Endothelial cell of umbilical vein (primary cell): Measurements from ENCODE around the gene DVL1.

Experiments
- CTCF ChIP-seq, 2 donors: IDR thresholded peaks; 1 replicate in 1 of 2; 2 replicates in 1 of 2; pipeline ENCODE4 v1.5.1; 2011; ENCODE audit warnings: low read length in 2 of 2, mild to moderate bottlenecking in 2 of 2, moderate library complexity in 2 of 2, control low read depth in 1 of 2, inconsistent platforms in 1 of 2, low read depth in 1 of 2; ENCODE audit not compliant: insufficient read depth in 1 of 2; ENCODE audit errors: extremely low read depth in 1 of 2
- EZH2 ChIP-seq: IDR thresholded peaks from 2 replicates; pipeline ENCODE4 v1.6.1; 2012; ENCODE audit warnings: borderline replicate concordance, low read depth, mild to moderate bottlenecking, moderate library complexity, low read length, inconsistent platforms; ENCODE audit not compliant: severe bottlenecking
- FOS ChIP-seq: IDR thresholded peaks from 2 replicates; pipeline ENCODE4 v1.6.1; 2011; ENCODE audit warnings: mild to moderate bottlenecking, low read length, moderate library complexity, borderline replicate concordance; ENCODE audit not compliant: insufficient read depth
- GATA2 ChIP-seq: IDR thresholded peaks from 2 replicates; pipeline ENCODE4 v1.7.0; 2011; ENCODE audit warnings: low read depth, mild to moderate bottlenecking, moderate library complexity, mixed read lengths, low read length; ENCODE audit not compliant: insufficient read length, insufficient read depth
- JUN ChIP-seq: IDR thresholded peaks from 2 replicates; pipeline ENCODE4 v1.6.1; 2011; ENCODE audit warnings: borderline replicate concordance, low read depth; ENCODE audit not compliant: insufficient read length, insufficient read depth
- MAX ChIP-seq: IDR thresholded peaks from 2 replicates; pipeline ENCODE4 v1.6.1; 2011; ENCODE audit not compliant: insufficient read depth, insufficient read length
- POLR2A ChIP-seq: IDR thresholded peaks from 2 replicates; pipeline ENCODE4 v1.6.1; 2012; ENCODE audit warnings: low read depth, mild to moderate bottlenecking, control low read depth, low read length
- POLR2AphosphoS5 ChIP-seq: IDR thresholded peaks from 2 replicates; pipeline ENCODE4 v1.6.1; 2012; ENCODE audit warnings: low read depth, mild to moderate bottlenecking, control low read depth, low read length, moderate library complexity; ENCODE audit not compliant: insufficient read depth

DNA sequence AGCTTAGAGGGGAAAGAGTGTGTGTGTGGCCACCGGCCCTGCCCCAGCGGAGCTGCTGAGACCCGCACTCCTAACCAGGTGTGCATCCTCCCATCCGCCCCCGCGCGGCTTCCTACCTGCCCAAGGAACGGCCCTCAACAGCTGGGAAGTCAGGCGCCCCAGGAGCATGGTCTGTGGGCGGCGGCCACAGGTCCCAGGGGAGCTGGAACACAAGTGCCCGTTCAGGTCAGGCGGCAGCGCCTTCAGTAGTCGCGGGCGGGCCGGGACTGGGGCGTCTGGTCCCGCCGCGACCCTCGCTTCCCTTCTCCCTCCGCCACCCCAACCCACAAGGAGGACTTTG, 25.3 kb upstream of the DVL1 start:
- no peak for TF ChIP-seq POLR2A
- TF ChIP-seq CTCF (IDR thresholded peaks at IDR 0.05; ENCODE audit: extremely low read depth in 1 of 2, insufficient read depth in 1 of 2, low read depth in 1 of 2, low read length in 2 of 2): no peak
- no peak for TF ChIP-seq EZH2
- no peak for TF ChIP-seq FOS
- TF ChIP-seq POLR2AphosphoS5: no peak
- no peak for TF ChIP-seq MAX
- no peak for TF ChIP-seq JUN
- no peak for TF ChIP-seq GATA2
